Activated naive CD4-positive, alpha-beta T cell treated with Interleukin-2 at 50 U/mL for 16 hours (primary cell): ENCODE measurements around the gene GTF2A1.

ENCODE experiments used
- DNase-seq: peaks from one replicate; pipeline ENCODE4 v3.0.0-alpha.2; 2020

The GTF2A1 gene

DNA sequence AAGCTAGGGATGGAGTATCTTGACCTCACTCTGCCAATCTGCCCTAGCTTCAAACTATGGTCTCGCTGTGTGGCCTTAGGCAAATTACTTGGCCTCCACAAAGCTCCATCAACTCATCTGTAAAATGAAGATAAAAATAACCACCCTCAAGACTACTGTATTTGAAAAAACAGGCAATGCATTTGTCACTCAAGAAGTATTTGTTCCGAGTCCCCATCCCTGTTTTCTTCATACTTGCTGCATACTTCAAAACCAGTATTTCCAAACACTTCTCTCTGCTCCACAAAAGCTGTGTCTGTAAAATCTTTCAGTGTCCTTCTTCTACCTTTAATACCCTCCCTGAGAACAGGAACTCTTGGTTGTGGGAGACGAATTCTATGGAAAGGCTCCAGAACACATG, 47.9 kb downstream of the GTF2A1 start:
- no peak for DNase-seq

DNA sequence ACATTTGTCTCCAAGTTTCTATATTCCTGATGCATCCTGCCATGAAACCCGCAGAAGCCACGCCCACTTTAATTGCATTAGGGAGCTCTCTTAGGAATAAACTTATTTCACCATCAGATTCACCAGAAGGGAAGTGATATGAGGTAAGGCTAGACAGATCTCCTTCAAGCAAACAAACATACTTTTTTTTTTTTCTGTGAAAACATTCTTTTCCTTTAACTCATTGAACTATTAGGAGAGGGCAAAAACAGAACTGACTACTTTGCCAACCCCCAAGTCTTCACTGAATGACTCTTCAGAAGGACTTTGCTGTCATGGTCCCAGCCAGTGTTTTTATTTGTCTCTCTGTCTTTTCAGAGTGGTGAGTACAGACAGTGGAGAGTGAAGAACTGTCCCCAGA, 48.4 kb downstream of the GTF2A1 start:
- no peak for DNase-seq

DNA sequence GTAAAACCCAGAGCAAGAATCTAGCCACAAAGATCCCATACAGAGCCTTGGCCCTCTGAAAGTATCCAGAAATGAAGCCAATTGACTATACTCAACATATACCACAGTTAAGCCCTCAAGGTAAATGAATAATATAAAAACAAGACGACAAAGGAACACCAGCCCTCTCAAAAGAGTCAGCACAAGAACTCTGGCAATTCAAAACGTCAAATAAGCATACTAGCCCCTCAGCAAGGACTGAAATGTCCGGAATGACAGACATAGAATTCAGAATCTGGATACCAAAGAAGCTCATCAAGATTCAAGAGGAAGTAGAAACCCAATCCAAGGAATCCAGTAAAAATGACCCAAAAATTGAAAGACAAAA, 49.9 kb downstream of the GTF2A1 start:
- DNase-seq, result no peak

DNA sequence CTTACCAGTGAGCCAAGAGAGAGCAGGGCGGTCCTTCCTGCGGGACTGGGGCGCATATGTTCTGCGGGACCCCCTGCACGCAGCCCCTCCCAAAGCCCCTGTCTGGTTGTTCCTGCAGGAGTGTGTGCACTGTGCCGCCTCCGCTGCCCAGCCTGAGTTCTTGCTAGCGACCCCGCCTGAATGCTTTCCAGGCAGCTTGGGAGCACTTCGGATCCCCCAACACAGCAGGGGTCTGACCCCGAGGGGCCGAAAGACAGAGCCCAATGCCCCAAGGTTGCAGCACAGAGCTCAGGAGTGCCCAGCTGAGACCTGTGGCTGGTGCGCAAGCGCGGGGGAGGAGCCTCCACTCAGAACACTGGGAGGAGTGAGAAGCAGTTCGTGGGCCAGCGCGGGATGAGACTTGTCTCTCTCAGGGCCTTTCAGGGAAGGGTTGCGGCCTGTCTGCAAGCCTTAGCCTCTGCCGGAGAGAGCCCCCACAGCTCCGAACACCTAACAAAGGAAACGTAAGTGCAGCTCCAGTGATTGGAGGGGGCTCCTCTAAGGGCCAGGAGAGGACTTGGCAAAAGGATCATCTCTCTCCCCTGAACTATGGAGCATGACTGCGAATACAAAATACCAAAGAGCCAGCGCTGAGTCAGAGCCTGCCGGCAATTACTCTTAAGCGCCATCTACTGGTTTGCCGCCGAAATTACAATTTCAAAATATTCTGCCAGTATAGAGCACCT, 50.5 kb downstream of the GTF2A1 start:
- DNase-seq, result peak; percentile 91

DNA sequence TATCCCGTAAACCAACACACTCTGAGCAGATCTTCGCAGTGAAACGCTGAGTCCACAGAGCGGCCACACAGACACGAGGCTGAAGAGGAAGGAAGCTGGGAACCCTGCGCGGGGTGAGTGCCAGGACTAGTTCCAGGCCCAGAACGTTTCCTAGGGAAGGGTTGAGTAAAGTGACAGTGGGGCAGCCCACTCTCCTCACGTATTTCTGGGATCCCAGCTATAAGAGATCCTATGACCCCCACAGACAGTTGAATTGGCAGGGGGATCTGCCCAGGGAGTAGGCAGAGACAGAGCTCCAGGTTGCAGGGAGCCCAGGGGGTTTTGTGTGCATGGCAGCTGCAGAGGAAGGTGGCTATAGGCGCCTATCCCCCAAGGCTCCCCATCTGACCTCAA, 51.1 kb downstream of the GTF2A1 start:
- no peak for DNase-seq

DNA sequence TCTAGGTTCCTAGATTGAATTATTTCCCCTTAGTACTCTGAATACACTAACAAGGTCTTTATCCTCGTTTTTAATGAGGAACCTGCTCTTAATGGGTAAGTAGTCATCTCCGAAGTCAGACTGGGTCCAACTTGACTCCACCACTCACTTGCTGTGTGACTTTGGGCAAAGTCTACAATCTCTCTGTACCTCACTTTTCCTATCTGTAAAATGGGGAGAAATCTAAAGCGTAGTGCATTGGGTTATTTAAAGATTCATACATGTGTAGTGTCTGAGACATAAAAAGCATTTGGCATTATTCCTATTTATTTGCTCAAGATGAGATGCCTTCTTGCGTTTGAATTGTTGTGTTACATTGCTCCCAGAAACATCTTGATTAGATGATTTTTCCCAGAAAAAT, 51.5 kb downstream of the GTF2A1 start:
- no peak for DNase-seq

DNA sequence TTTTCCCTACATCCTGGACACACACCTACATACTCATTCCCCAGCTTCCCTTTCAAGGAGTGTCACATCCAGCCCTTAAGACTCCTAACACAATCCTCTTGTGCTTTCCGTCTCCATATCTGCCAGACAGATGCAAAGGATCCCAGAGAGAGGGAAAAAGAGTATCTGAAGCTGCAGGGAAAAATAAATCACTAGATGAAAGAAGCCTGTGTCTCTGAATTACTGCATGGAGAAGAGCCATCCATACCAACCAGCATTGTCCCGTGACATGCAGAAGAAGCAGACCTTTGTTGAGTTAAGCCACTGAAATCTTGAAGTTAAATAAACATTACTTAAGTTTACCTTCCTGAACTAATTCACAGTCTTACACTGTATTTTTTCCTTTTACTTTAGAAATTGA, 54.6 kb downstream of the GTF2A1 start:
- no peak for DNase-seq

DNA sequence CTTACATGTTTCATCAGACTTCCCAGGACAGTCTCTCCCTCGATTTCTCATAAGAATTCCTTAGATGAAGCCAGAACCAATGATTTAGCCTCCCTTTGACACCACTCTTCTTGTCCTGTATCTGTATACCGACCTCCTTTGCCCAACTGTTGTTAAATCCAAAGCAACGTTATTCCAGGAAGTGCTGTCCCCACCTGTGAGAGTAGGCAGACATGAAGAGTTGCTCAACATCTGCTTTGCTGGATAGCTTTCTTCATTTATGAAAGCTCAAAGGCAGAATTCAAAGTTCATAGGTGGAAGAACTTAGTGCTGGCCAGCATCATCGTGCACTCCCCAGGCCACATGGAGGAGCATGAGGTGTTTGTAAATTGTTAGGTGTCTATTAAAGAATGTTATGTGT, 55.6 kb downstream of the GTF2A1 start:
- no peak for DNase-seq

DNA sequence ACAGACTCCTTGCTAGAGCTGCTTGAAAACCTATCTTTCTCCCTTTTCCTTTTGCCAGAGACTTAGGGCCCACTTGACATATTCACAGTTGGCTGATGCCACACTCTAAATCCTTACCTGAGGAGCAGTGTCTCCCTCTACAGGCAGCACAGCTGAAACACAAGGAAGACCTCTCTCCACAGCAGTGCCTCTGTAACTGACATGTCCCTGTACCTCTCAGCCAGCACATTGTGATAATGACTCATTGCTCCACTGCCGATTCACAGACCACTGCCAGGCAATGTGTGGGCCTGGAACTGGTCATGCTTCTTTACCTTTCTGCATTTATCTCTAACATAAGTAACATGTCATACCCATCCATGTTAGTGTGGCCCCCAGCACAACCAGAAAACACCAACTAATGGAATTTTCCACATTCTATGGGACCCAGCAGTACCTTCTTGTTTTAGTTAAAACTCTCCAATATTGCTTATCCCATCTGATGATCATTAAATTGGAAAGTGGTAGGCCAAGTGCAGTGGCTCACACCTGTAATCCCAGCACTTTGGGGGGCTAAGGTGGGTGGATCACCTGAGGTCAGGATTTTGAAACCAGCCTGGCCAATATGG, 56.5 kb downstream of the GTF2A1 start:
- peak; percentile 56 for DNase-seq

DNA sequence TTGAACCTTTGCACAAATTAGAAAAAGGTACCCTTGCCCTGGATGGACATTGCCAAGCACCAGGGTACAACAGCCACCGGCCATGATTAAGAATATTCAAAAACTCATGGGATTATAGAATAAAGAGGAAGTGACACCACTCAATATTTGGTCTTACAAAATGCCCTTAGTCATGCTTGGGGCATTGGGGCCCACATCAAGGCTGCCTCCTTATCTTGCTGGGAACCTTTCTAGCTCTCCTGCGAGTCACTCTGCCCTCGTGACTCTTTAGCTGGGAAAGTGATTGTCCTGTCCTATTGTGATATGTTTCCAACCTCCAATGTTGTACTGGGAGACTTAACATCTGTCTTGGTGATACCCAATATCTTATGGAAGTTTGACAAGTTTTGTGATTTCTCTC, 57.8 kb downstream of the GTF2A1 start:
- no peak for DNase-seq

DNA sequence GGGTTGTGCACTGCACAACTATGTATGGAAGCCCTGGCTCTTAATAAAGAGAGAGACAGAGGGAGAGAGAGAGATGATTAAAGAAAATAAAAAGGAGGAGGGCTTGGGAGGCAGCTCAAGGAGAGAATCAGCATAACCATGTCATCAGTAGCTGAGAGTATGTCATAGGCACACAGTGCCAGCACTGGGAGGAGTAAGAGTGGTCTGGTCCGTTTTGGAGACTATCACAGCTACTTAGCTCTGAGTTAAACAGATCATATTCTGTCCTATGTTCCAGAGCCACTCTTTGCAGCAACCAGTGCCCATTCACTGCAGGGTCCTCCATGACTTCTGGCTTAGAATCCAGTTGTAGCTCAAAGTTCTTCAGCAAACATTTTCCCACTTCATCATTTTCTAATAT, 59.0 kb downstream of the GTF2A1 start:
- DNase-seq, result no peak

DNA sequence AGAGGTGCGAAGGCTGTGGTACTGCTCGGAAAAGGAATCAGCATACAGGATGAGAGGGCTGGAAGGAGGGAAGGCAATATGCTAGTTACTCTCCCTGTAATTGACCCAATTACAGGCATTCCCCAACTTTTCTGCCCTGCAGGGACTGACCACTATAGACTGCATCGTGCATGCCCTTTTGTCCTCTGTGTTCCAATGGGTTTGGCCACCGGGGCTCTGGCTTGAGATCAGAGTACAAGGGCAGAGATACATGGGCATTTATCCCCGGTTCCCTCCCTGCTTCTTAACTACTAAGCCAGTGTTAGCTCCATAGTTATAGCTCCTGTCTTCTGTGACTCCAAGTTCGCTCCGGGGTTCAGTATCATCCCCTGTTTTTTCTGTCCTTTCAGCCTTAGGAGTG, 59.7 kb downstream of the GTF2A1 start:
- no peak for DNase-seq

DNA sequence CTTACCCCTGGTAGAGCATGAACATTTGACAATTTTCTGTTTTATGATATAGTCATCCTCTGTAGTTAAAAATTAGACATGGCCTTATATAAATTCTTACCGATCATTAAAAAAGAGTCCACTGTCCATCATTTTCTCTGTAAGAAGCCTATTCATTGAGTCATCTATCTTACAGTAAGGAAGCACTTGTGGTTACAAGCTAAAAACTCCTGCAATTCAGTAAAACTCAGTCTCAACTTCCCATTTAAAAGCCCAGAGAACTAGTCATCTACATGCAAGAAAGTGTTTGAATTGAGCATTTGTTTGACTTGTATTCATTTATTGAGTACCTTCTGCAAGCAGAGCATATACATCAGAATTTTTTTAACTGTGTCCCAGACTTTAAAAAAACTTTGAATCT, 63.3 kb downstream of the GTF2A1 start:
- DNase-seq, result no peak

DNA sequence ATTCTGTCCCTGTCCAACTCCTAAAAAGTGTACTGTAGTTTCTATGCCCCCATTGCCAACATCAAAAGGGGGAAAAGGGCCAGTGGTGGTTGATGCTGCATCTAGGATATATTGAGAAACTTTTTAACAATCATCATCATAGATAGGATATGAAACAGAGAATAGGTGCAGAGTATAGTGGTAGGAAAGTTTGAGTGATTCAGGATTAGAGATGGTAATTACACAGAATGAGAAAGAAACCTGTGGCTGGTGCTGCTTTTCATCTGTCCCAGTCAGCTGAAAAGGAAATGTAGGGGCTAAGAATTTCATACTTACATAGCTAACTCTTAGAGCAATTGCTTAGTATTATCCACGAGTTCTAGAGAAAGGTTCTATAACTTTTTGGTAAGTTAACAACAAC, 67.6 kb downstream of the GTF2A1 start:
- no peak for DNase-seq

DNA sequence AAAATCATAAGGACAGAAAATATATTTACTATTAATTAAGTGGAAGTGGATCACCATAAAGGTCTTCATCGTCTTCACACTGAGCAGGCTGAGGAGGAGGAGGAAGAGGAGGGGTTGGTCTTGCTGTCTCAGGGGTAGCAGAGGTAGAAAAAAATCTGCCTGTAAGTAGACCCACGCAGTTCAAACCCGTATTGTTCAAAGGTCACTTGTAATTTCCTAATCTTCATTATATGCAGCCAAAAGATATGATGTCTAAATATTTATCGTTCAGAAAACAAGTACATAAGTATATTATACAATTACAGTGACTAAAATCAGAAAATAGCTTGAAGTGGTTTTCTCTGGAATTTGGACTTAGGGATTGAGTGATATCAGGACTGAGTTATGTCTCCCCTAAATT, 72.1 kb downstream of the GTF2A1 start:
- DNase-seq, result no peak

DNA sequence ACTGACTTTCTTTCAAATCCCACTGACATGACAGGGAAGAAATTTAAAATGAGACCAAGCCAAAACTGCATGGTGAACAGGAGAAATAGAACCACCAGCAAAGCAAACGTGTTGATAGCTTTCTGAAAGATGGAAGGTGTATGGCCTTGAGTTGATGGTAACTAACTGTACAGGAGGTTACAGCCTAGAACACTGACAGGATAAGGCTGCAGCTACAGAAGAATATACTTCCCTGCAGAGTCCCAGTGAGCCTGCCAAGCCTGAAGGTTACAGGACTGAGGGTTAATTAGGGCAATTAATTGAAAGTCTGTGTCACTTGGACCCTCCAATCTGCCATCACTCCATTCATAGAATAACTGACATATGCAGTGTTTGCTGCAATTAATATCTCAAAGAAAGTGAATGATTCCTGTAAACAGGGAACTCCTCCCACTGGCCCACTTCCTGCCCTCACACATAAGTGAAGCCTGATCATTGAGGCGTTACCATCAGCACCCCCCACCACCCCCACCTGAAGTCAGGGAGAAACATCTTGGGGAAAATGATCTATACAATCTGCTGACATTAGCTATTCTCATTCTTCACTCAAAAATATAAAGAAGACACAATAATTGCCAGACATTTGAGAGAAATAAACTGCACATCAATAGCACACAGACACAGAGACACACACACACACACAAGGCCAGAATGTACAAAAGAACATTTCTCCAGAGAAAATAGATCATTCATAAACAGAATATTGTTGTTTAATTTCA, 73.4 kb downstream of the GTF2A1 start:
- DNase-seq, result no peak

DNA sequence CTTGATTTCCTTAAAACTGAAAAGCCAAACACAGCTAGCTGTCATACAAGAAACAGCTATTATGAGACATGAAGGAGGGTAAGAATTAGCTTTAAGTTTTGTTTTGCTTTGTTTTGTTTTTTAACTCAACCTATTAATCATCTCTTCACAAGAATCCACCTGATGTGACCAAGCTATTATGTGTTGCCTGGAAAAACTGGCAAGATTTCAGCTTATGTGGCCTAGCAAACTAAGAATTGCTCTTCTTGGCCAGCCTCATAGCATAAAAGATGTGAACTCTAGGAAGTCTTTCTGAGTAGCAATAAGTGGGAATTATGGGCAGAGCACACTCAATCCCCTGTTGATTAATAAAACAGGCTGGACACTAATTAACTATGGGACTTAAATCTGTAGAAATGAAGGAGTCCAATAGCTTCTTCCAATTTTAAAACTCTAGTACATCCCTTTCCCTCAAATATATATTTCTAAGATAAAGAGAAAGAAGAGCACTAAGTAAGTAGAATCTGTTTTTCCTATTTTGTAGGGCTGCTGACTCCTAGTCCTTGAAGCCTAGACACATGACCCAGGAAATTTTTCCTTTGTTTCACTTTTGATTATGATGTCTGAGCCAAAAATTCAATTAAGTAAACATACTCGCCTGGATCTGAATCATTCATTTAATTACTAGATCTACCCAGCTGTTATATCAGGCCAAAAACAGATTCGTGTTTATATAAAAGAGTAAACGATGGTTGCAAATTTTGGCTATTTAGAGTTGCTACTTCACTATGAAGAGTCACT, 75.7 kb downstream of the GTF2A1 start:
- DNase-seq, result no peak

DNA sequence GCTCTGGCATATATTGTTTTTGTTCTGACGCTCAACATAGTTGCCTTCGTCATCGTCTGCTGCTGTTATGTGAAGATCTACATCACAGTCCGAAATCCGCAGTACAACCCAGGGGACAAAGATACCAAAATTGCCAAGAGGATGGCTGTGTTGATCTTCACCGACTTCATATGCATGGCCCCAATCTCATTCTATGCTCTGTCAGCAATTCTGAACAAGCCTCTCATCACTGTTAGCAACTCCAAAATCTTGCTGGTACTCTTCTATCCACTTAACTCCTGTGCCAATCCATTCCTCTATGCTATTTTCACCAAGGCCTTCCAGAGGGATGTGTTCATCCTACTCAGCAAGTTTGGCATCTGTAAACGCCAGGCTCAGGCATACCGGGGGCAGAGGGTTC, 77.0 kb downstream of the GTF2A1 start:
- no peak for DNase-seq

DNA sequence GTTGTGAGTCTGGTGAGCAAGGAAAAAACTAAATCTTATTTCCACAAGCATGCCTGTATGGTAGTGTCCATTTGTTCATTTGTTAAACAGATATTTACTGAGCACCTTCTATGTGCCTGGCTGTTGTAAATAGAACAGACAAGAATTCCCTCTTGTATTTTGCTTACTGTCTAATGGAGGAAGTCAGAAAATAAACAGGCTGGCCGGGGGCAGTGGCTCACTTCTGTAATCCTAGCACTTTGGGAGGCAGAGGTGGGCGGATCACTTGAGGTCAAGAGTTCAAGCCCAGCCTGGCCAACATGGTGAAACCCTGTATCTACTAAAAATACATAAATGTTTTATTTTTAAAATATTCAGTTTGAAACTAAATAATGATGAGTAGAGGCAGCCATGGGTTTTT, 79.3 kb downstream of the GTF2A1 start:
- DNase-seq, result no peak

DNA sequence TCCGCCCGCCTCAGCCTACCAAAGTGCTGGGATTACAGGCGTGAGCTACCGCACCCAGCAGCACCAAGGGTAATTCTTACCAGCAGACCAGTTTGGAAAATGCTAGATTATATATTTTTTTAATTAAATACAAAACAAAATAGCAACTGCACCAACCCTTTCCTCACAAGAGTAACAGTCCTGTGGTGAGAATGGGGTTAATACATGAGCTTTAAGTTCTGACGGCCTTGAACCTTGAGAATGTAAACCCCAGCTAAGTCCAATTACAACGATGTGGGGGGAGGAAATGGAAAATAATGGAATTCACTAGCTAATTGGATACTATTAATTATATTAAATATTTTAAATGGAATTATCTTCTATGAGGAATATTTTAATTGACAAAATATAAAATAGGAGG, 82.3 kb downstream of the GTF2A1 start:
- no peak for DNase-seq

DNA sequence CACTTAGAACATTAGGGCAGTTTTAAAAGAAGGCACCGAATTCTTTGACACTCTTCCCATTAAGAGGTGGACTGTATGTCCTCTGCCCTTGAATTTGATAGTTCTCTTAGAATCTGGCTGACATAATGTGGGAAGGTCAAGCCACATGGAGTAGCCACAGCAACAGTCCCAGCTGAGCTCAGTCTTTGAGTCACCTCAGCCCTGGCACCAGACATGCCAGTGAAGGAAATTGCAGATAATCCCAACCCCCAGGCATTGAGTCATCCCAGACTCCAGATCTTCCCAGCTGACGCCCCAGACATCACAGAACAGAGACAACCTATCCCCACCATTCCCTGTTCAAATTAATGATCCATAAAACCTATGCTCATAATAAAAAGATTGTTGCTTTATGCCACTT, 83.4 kb downstream of the GTF2A1 start:
- no peak for DNase-seq

DNA sequence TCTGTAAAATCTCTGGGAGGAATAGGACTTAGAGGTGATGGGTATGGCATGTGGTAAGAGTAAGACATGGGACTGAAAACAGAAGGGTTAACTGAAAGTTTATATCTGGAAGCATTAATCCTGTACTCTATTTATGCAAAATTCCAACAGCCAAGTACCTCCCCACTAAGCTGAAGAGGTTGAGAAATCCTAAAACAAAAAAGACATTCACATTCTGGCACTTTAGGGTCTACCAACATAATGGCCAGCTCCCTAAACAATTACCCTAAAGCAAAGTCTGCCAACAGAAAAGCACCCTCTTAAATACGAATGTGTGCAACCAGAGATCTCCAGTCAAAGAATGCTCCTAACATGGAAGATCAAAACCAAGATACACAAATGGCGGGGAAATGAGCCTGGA, 87.4 kb downstream of the GTF2A1 start:
- DNase-seq, result no peak

DNA sequence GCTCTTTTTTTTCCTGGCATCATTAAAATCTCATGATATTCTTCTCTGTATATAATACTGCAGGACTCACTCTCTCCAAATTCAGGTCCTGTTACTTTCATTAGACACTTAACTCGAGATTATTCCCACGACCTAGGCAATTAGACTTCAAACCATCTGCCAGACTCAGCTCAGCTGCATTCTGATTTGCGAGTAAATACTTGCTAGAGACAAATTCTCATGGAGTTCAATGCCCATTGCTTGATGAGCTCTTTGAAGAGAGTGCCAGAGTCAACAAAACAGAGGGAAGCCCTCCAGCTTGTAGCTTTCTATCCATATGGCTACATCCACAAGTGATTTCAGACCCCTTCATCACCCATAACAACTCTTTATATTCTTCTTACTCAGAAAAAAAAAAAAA, 88.3 kb downstream of the GTF2A1 start:
- DNase-seq, result no peak

DNA sequence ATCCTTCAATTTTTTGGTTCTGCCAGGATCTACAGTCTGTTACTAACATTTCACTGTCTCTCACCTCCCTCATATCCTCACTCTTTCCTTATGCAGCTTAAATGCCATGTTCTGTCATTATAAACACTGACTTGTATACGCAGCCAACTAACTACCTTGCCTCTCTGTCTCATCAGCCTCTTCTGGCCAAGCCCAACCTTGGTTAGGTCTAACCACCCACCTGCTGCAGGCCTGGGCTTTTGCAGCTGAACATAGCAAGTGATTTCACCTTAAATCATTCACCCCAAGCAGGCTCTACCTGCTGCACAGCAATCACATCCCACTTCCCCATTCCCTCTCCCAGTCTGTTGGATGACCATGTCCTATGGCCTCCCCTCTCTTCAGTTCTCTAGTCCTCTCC, 91.5 kb downstream of the GTF2A1 start:
- DNase-seq, result no peak
